H9 (cell line): ENCODE measurements around the gene ACAP3. TPM values are rescaled to one million over a fixed set of nuclear protein-coding genes. Genes with fewer than 3 reads are reported as not detected.

Source experiments
- DNase-seq: peaks from one replicate; pipeline ENCODE4 v3.0.0-alpha.2; 2017
- H2AFZ ChIP-seq: one replicate; pipeline ENCODE4 v1.6.1; 2013; ENCODE audit warnings: mild to moderate bottlenecking, low read length, control low read depth, moderate library complexity
- H2AK5ac ChIP-seq: 2 replicates; pipeline ENCODE4 v1.6.1; 2013; ENCODE audit warnings: low read length, control low read depth, mixed read lengths; ENCODE audit not compliant: insufficient read length
- H2BK120ac ChIP-seq: one replicate; pipeline ENCODE4 v1.6.1; 2013; ENCODE audit warnings: low read depth, mild to moderate bottlenecking, low read length, control low read depth, inconsistent platforms; ENCODE audit not compliant: poor library complexity, severe bottlenecking
- H2BK12ac ChIP-seq: 2 replicates; pipeline ENCODE4 v1.6.1; 2013; ENCODE audit warnings: low read length, control low read depth, mixed read lengths, low read depth; ENCODE audit not compliant: insufficient read length
- H2BK15ac ChIP-seq: 2 replicates; pipeline ENCODE4 v1.6.1; 2013; ENCODE audit warnings: low read depth, low read length, control low read depth
- H2BK20ac ChIP-seq: one replicate; pipeline ENCODE4 v1.6.1; 2013; ENCODE audit warnings: low read depth, mild to moderate bottlenecking, low read length, control low read depth, inconsistent platforms; ENCODE audit not compliant: poor library complexity, severe bottlenecking
- H2BK5ac ChIP-seq: 2 replicates; pipeline ENCODE4 v1.6.1; 2013; ENCODE audit warnings: low read length, control low read depth, mixed read lengths; ENCODE audit not compliant: insufficient read length
- H3K14ac ChIP-seq: 2 replicates; pipeline ENCODE4 v1.6.1; 2013; ENCODE audit warnings: low read length, control low read depth; ENCODE audit not compliant: insufficient read depth
- H3K18ac ChIP-seq: 2 replicates; pipeline ENCODE4 v1.6.1; 2013; ENCODE audit warnings: low read depth, mild to moderate bottlenecking, mixed read lengths, low read length, control low read depth; ENCODE audit not compliant: insufficient read length
- H3K23ac ChIP-seq: 2 replicates; pipeline ENCODE4 v1.6.1; 2013; ENCODE audit warnings: low read length, control low read depth, mixed read lengths, low read depth; ENCODE audit not compliant: insufficient read length
- H3K23me2 ChIP-seq: 2 replicates; pipeline ENCODE4 v1.6.1; 2013; ENCODE audit warnings: low read depth, mild to moderate bottlenecking, mixed read lengths, low read length, control low read depth; ENCODE audit not compliant: insufficient read length, poor library complexity, severe bottlenecking
- H3K27ac ChIP-seq: 2 replicates; pipeline ENCODE4 v1.5.1; 2013; ENCODE audit warnings: low read length, control low read depth, mixed read lengths, low read depth; ENCODE audit not compliant: insufficient read length
- H3K27me3 ChIP-seq: 2 replicates; pipeline ENCODE4 v1.6.1; 2013; ENCODE audit warnings: low read length, control low read depth, inconsistent platforms; ENCODE audit not compliant: insufficient read depth
- H3K4ac ChIP-seq: 2 replicates; pipeline ENCODE4 v1.6.1; 2013; ENCODE audit warnings: low read depth, mild to moderate bottlenecking, control low read depth, inconsistent platforms, low read length, moderate library complexity
- H3K4me1 ChIP-seq: 2 replicates; pipeline ENCODE4 v1.6.1; 2013; ENCODE audit warnings: low read length, control low read depth, inconsistent platforms; ENCODE audit not compliant: insufficient read depth
- H3K4me2 ChIP-seq: 2 replicates; pipeline ENCODE4 v1.6.1; 2013; ENCODE audit warnings: low read length, control low read depth, mixed read lengths; ENCODE audit not compliant: insufficient read length, insufficient read depth
- H3K56ac ChIP-seq: 2 replicates; pipeline ENCODE4 v1.6.1; 2013; ENCODE audit warnings: low read depth, mild to moderate bottlenecking, mixed read lengths, low read length, control low read depth; ENCODE audit not compliant: insufficient read length
- H3K79me1 ChIP-seq: 2 replicates; pipeline ENCODE4 v1.6.1; 2013; ENCODE audit warnings: low read depth, mild to moderate bottlenecking, moderate library complexity, low read length, control low read depth, inconsistent platforms; ENCODE audit not compliant: insufficient read depth, poor library complexity, severe bottlenecking
- H3K79me2 ChIP-seq: 2 replicates; pipeline ENCODE4 v1.6.1; 2013; ENCODE audit warnings: low read length, control low read depth, inconsistent platforms; ENCODE audit not compliant: insufficient read depth
- H3K9ac ChIP-seq: 2 replicates; pipeline ENCODE4 v1.6.1; 2013; ENCODE audit warnings: low read length, control low read depth, mixed read lengths; ENCODE audit not compliant: insufficient read length; ENCODE audit errors: extremely low read depth
- H3K9me3 ChIP-seq: one replicate; pipeline ENCODE4 v1.6.1; 2013; ENCODE audit warnings: low read depth, low read length, inconsistent platforms; ENCODE audit not compliant: control insufficient read depth
- H3T11ph ChIP-seq: one replicate; pipeline ENCODE4 v1.6.1; 2013; ENCODE audit warnings: mild to moderate bottlenecking, low read length, control low read depth, inconsistent platforms
- H4K20me1 ChIP-seq: one replicate; pipeline ENCODE4 v1.6.1; 2013; ENCODE audit not compliant: control insufficient read depth, insufficient read length, insufficient read depth
- H4K5ac ChIP-seq: 2 replicates; pipeline ENCODE4 v1.6.1; 2013; ENCODE audit warnings: low read depth, mild to moderate bottlenecking, mixed read lengths, low read length, control low read depth; ENCODE audit not compliant: insufficient read length
- H4K8ac ChIP-seq: replicated peaks from 2 replicates; pipeline ENCODE4 v1.6.1; 2013; ENCODE audit warnings: low read length, control low read depth, mixed read lengths, low read depth; ENCODE audit not compliant: insufficient read length
- H4K91ac ChIP-seq: 2 replicates; pipeline ENCODE4 v1.6.1; 2013; ENCODE audit warnings: low read depth, mild to moderate bottlenecking, moderate library complexity, mixed read lengths, low read length, control low read depth; ENCODE audit not compliant: insufficient read length
- H3K27ac Mint-ChIP-seq, 3 experiments: 2 replicates in 2 of 3; 3 replicates in 1 of 3; pipeline ENCODE4 v1.8.0; 2020 to 2021; ENCODE audit warnings: mixed read lengths in 3 of 3, mild to moderate bottlenecking in 1 of 3, moderate library complexity in 1 of 3
- H3K27me3 Mint-ChIP-seq: 2 replicates; pipeline ENCODE4 v1.8.0; 2021; ENCODE audit warnings: low read depth, mild to moderate bottlenecking, moderate library complexity, mixed read lengths
- H3K36me3 Mint-ChIP-seq, 3 experiments: 2 replicates in 2 of 3; 3 replicates in 1 of 3; pipeline ENCODE4 v1.8.0; 2020 to 2021; ENCODE audit warnings: low read depth in 3 of 3, mixed read lengths in 3 of 3; ENCODE audit not compliant: insufficient read depth in 1 of 3
- H3K4me1 Mint-ChIP-seq, 2 experiments: 2 replicates each; pipeline ENCODE4 v1.8.0; 2020; ENCODE audit warnings: mixed read lengths in 2 of 2
- H3K4me3 Mint-ChIP-seq, 2 experiments: 2 replicates in 1 of 2; 3 replicates in 1 of 2; pipeline ENCODE4 v1.8.0; 2020 to 2021; ENCODE audit warnings: mild to moderate bottlenecking in 2 of 2, mixed read lengths in 2 of 2, moderate library complexity in 1 of 2
- H3K9me3 Mint-ChIP-seq, 2 experiments: 2 replicates in 1 of 2; 3 replicates in 1 of 2; pipeline ENCODE4 v1.8.0; 2020; ENCODE audit warnings: mild to moderate bottlenecking in 2 of 2, mixed read lengths in 2 of 2, moderate library complexity in 1 of 2
- CTCF ChIP-seq: fragments of 200-600 bp; sonication (generic); conservative IDR thresholded peaks from 3 replicates; pipeline ENCODE4 v1.8.0; 2021; ENCODE audit warnings: antibody characterized with exemption, mild to moderate bottlenecking
- WGBS: extraction: QIAGEN DNeasy Blood & Tissue Kit; methylation state at CpG from one replicate; pipeline ENCODE4 v1.1.7; 2013; ENCODE audit warnings: missing lambda C conversion rate, low lambda C conversion rate, mixed read lengths; ENCODE audit not compliant: insufficient read length; ENCODE audit errors: extremely low coverage; 5-methylcytosine and 5-hydroxymethylcytosine counted together
- microRNA-seq: library from miRNA; unstranded; fragments of <30 nt; microRNA quantifications from one replicate; pipeline ENCODE4, GENCODE V29; 2020; ENCODE audit warnings: borderline microRNAs expressed
- total RNA-seq: library from RNA; stranded (reverse); gene quantifications from 2 replicates; pipeline ENCODE4 v1.2.1, GENCODE V29; 2021

Gene ACAP3
- total RNA-seq, 1 experiment from 2014 or later, result 41.4 TPM

GRCh38 chr1:1242461-1243265, 65.1 kb downstream of the ACAP3 start:
- DNase-seq, result no peak
- H2BK15ac ChIP-seq, result no peak overlapping the region
- no peaks in the 10 kb centered on the region for H4K20me1 ChIP-seq
- H3K27ac Mint-ChIP-seq, result no peak overlapping the region
- no peak overlapping the region for H3K14ac ChIP-seq
- H2BK5ac ChIP-seq, result no peak overlapping the region
- no peak overlapping the region for H2BK20ac ChIP-seq
- no peak overlapping the region for H3K23ac ChIP-seq
- peaks cover 12% of the 10 kb centered on the region for H3K27me3 Mint-ChIP-seq
- no peak overlapping the region for H3K4ac ChIP-seq
- no peak overlapping the region for H4K8ac ChIP-seq
- H3K79me1 ChIP-seq, result no peaks in the 10 kb centered on the region
- no CpG with 5 or more reads among the region's 41 CpGs for WGBS
- no peak overlapping the region for H3K4me3 Mint-ChIP-seq
- H3K23me2 ChIP-seq, result no peaks in the 10 kb centered on the region
- no peaks in the 10 kb centered on the region for H3K4me1 ChIP-seq
- no peak overlapping the region for H4K91ac ChIP-seq
- no peaks in the 10 kb centered on the region for H3K9me3 Mint-ChIP-seq
- no peak overlapping the region for H2AK5ac ChIP-seq
- H3T11ph ChIP-seq, result no peak overlapping the region
- no peak overlapping the region for H2AFZ ChIP-seq
- H3K27me3 ChIP-seq, result no peaks in the 10 kb centered on the region
- no peak overlapping the region for H3K56ac ChIP-seq
- H3K4me2 ChIP-seq, result no peak overlapping the region
- no peaks in the 10 kb centered on the region for H3K79me2 ChIP-seq
- no peak overlapping the region for H2BK120ac ChIP-seq
- H3K27ac ChIP-seq, result no peak overlapping the region
- TF ChIP-seq CTCF, result no peak
- H3K9ac ChIP-seq, result no peak overlapping the region
- H2BK12ac ChIP-seq, result no peak overlapping the region
- H3K4me1 Mint-ChIP-seq, result peaks cover 0 to 6% of the 10 kb centered on the region in 2 experiments; a peak in 2 of 4 replicates
- H3K36me3 Mint-ChIP-seq, result no peaks in the 10 kb centered on the region
- no peaks in the 10 kb centered on the region for H3K9me3 ChIP-seq
- H4K5ac ChIP-seq, result no peak overlapping the region
- no peak overlapping the region for H3K18ac ChIP-seq

Small RNA genes within 50 kb of the gene (microRNA-seq; reads per million reads assigned to microRNA genes)
- gene MIR6726, result not detected
- gene MIR6727, result not detected
- gene MIR6808, result not detected

Other genes starting within 250 kb of the ACAP3 start
- not detected in 2 replicates for gene RNF223, start 233.6 kb downstream of the ACAP3 start, total RNA-seq
- 10.1 and 12.3 TPM in 2 replicates for gene C1orf159, start 191.8 kb downstream of the ACAP3 start, total RNA-seq
- gene TTLL10, start 134.1 kb downstream of the ACAP3 start, total RNA-seq, result 0.68 and 0.79 TPM in 2 replicates
- gene TNFRSF18, start 101.3 kb downstream of the ACAP3 start, total RNA-seq, result 1.9 and 2.0 TPM in 2 replicates
- gene TNFRSF4, start 93.8 kb downstream of the ACAP3 start, total RNA-seq, result 0.24 and 0.33 TPM in 2 replicates
- 82.0 and 84.7 TPM in 2 replicates for gene SDF4, start 75.9 kb downstream of the ACAP3 start, total RNA-seq
- gene B3GALT6, start 75.7 kb downstream of the ACAP3 start, total RNA-seq, result 27.0 and 27.1 TPM in 2 replicates
- gene C1QTNF12, start 61.2 kb downstream of the ACAP3 start, total RNA-seq, result 4.4 and 4.7 TPM in 2 replicates
- 83.4 and 84.0 TPM in 2 replicates for gene UBE2J2, start 34.1 kb downstream of the ACAP3 start, total RNA-seq
- 4.0 and 5.8 TPM in 2 replicates for gene SCNN1D, start 27.5 kb downstream of the ACAP3 start, total RNA-seq
- gene PUSL1, start 667 bp upstream of the ACAP3 start, total RNA-seq, result 38.0 and 40.9 TPM in 2 replicates
- gene INTS11, start 16.7 kb upstream of the ACAP3 start, total RNA-seq, result 138 and 139 TPM in 2 replicates
- gene CPTP, start 16.9 kb upstream of the ACAP3 start, total RNA-seq, result 14.0 and 15.0 TPM in 2 replicates
- 0.28 and 0.35 TPM in 2 replicates for gene TAS1R3, start 23.4 kb upstream of the ACAP3 start, total RNA-seq
- gene DVL1, start 41.5 kb upstream of the ACAP3 start, total RNA-seq, result 66.5 and 71.0 TPM in 2 replicates
- 8.1 and 9.6 TPM in 2 replicates for gene MXRA8, start 50.6 kb upstream of the ACAP3 start, total RNA-seq
- 196 and 209 TPM in 2 replicates for gene AURKAIP1, start 67.3 kb upstream of the ACAP3 start, total RNA-seq
- gene CCNL2, start 91.4 kb upstream of the ACAP3 start, total RNA-seq, result 160 and 173 TPM in 2 replicates
- gene MRPL20, start 99.4 kb upstream of the ACAP3 start, total RNA-seq, result 156 and 162 TPM in 2 replicates
- 3.1 and 3.2 TPM in 2 replicates for gene ANKRD65, start 113.3 kb upstream of the ACAP3 start, total RNA-seq
- gene VWA1, start 127.8 kb upstream of the ACAP3 start, total RNA-seq, result 55.6 and 57.1 TPM in 2 replicates
- gene ATAD3C, start 141.8 kb upstream of the ACAP3 start, total RNA-seq, result 7.5 and 7.7 TPM in 2 replicates
- gene ATAD3B, start 163.8 kb upstream of the ACAP3 start, total RNA-seq, result 76.8 and 78.6 TPM in 2 replicates
- gene ATAD3A, start 204.2 kb upstream of the ACAP3 start, total RNA-seq, result 55.8 and 59.4 TPM in 2 replicates
- gene TMEM240, start 232.7 kb upstream of the ACAP3 start, total RNA-seq, result 7.7 and 8.7 TPM in 2 replicates